Ovary (tissue), 10 donors: ENCODE results near the gene SLC2A1. TPM values are rescaled to one million over a fixed set of nuclear protein-coding genes. Genes with fewer than 3 reads are reported as not detected.

Experiments used
- DNase-seq, 5 donors: peaks; one replicate each; pipeline ENCODE4 v3.0.0-alpha.2; 2019 to 2020
- H3K27ac ChIP-seq, 2 donors: fragments of 200-600 bp; one replicate each; pipeline versions ENCODE4 v1.5.1 to v1.8.0; 2019 to 2022
- H3K27me3 ChIP-seq: fragments of 200-600 bp; one replicate; pipeline ENCODE4 v1.8.0; 2022
- H3K36me3 ChIP-seq: fragments of 200-600 bp; sonication (generic); one replicate; pipeline ENCODE4 v1.5.1; 2019
- H3K4me1 ChIP-seq: one replicate; pipeline ENCODE4 v1.8.1; 2013; ENCODE audit warnings: mild to moderate bottlenecking, moderate library complexity; ENCODE audit not compliant: insufficient read depth
- H3K4me3 ChIP-seq: fragments of 200-600 bp; sonication (generic); one replicate; pipeline ENCODE4 v1.5.1; 2017
- H3K9me3 ChIP-seq, 2 donors: fragments of 200-600 bp in 1 of 2; sonication (generic) in 1 of 2; one replicate each; pipeline versions ENCODE4 v1.5.1 to v1.8.1; 2013 to 2019; ENCODE audit warnings: mild to moderate bottlenecking in 1 of 2, moderate library complexity in 1 of 2
- CTCF ChIP-seq, 3 donors: fragments of 450-650 bp in 2 of 3; fragments of 200-600 bp in 1 of 3; IDR thresholded peaks; one replicate each; pipeline versions ENCODE4 v1.5.1 to v1.8.0; 2016 to 2022; ENCODE audit warnings: antibody characterized with exemption in 3 of 3, mild to moderate bottlenecking in 1 of 3
- EP300 ChIP-seq: sonication (generic); formaldehyde crosslinking; IDR thresholded peaks from one replicate; pipeline ENCODE4 v1.6.1; 2017; ENCODE audit warnings: antibody characterized with exemption
- POLR2A ChIP-seq: fragments of 450-650 bp; IDR thresholded peaks from one replicate; pipeline ENCODE4 v1.6.1; 2017; ENCODE audit warnings: antibody characterized with exemption, mild to moderate bottlenecking, moderate library complexity
- WGBS, 3 donors: extraction: QIAGEN DNeasy Blood & Tissue Kit in 1 of 3; methylation state at CpG; one replicate each; pipeline versions ENCODE4 v1.1.5 to v1.1.7; 2013 to 2017; 5-methylcytosine and 5-hydroxymethylcytosine counted together
- intact Hi-C, 4 donors: fragments of 100-400 bp; cut with DNase I; formaldehyde crosslinking; loops; one replicate each; pipeline versions ENCODE4 v1.11.0 to v1.15.1; 2022 to 2023
- long read RNA-seq, 3 donors: library from polyadenylated mRNA in 2 of 3; unstranded in 2 of 3; transcript quantifications; one replicate each; pipeline ENCODE4 v2.0.0 and lab custom pipeline, GENCODE V29; 2021 to 2026
- polyA plus RNA-seq, 2 donors: library from polyadenylated mRNA; stranded (reverse); fragments of 200-250 nt in 1 of 2; fragments of 350-450 nt in 1 of 2; fragmentation: Illumina TruSeq in 1 of 2; extraction: RNeasy Lipid Tissue Mini Kit (QIAGEN cat#74804) in 1 of 2; gene quantifications; one replicate each; pipeline ENCODE4 v1.2.3, GENCODE V29; 2013 to 2014
- total RNA-seq, 7 donors: library from RNA; depleted of rRNA in 2 of 7; stranded (reverse); fragments of >200 nt in 2 of 7; fragmentation: NEBNext Ultra II Directional in 3 of 7; extraction: Animal tissue kit (Norgen Biotek cat#: 25700) in 3 of 7; gene quantifications; one replicate each; pipeline versions ENCODE4 v1.1.0 to v1.2.4, GENCODE V29; 2016 to 2023
- donor health status: DM: no; HTN: no; CAD: no; lungs with moderate emphysema.
- donor health status: DM: no; HTN: no; CAD: no.
- donor health status: Bipolar disorder and iron deficiency.
- donor health status: DM: yes; HTN: yes; CAD: no.
- donor health status: DM: no; HTN: no; CAD: no.
- donor health status: DM: yes; HTN: yes; CAD: no.

Gene SLC2A1
- total RNA-seq (10 to 100 TPM; 10.3 to 65.4 (median 26.0) TPM), polyA plus RNA-seq (10 to 100 TPM; 11.4 to 11.7 TPM)
- long read RNA-seq, donor 1, transcript SLC2A1-203 (10 exons, 3,670 nt) = major isoform, 41 of 61 reads
- long read RNA-seq, donor 1, partial matches to known transcripts = 16 of 61 reads
- long read RNA-seq, donor 1, other reads (novel, unspliced or antisense) = 3 of 61 reads
- long read RNA-seq, donor 2, transcript SLC2A1-203 (10 exons, 3,670 nt) = major isoform, 7 of 7 reads
- long read RNA-seq, donor 2, partial matches to known transcripts = 0 of 7 reads
- long read RNA-seq, donor 2, other reads (novel, unspliced or antisense) = 0 of 7 reads
- long read RNA-seq, donor 3, transcript SLC2A1-203 (10 exons, 3,670 nt) = major isoform, 26 of 33 reads
- long read RNA-seq, donor 3, partial matches to known transcripts = 6 of 33 reads
- long read RNA-seq, donor 3, other reads (novel, unspliced or antisense) = 1 of 33 reads

DNA sequence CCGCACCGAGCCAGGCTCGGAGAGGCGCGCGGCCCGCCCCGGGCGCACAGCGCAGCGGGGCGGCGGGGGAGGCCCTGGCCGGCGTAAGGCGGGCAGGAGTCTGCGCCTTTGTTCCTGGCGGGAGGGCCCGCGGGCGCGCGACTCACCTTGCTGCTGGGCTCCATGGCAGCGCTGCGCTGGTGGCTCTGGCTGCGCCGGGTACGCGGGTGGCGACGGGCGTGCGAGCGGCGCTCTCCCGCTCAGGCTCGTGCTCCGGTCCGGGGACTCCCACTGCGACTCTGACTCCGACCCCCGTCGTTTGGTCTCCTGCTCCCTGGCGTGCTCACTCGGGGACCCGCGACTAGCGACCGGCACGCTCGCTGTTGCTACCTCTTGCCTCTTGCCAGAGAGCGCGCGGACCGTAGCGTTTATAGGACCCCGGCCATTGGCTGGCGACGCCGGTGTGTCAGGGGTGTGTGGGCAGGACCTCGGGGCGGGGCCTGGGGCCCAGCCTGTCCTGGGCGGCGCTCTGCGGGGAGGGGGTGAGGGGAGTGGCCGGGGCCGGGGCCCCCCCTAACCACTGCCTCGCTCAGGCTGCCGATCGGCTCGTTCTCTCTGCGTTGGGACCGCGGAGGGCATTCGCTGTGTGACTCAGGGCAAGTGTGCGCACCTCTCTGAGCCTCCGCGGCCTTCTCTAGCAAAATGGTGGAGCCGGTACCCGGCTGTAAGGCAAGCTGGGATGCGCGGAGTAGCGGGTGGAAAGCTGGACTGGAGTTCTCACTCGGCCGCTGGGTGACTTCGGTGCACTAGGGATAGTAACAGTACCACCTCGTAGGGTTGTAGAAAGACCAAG is at the start of gene SLC2A1:
SLC2A1 (minus strand) TSS at position 381 of the 832 bp plus-strand sequence; CDS start at position 164, 217 bp downstream.
- peak; percentile 77 to 90 (median 85) for DNase-seq
- peak within 1 kb of the TSS; percentile 23 to 87 for H3K27ac ChIP-seq
- H3K4me3 ChIP-seq = peak within 1 kb of the TSS; percentile 70
- TF ChIP-seq POLR2A = no peak
- TF ChIP-seq CTCF (IDR thresholded peaks at IDR 0.05) = peak in 1 of 3 donors; percentile 15
- no peak for TF ChIP-seq EP300
- no peaks in the 10 kb centered on the region for H3K36me3 ChIP-seq
- H3K4me1 ChIP-seq = peaks cover 4% of the 10 kb centered on the region
- H3K9me3 ChIP-seq = no peaks in the 10 kb centered on the region
- intact Hi-C loops = no loop called here
- H3K27me3 ChIP-seq = no peaks in the 10 kb centered on the region
- 0% methylated on average over 69 to 87 of the region's 87 CpGs for WGBS, 3 donors

GRCh38 chr1:43007377-43008114 is 48.9 kb upstream of the SLC2A1 start:
- Histone ChIP-seq H3K4me3 (no peak overlapping the region), H3K27ac (no peak overlapping the region)

DNA sequence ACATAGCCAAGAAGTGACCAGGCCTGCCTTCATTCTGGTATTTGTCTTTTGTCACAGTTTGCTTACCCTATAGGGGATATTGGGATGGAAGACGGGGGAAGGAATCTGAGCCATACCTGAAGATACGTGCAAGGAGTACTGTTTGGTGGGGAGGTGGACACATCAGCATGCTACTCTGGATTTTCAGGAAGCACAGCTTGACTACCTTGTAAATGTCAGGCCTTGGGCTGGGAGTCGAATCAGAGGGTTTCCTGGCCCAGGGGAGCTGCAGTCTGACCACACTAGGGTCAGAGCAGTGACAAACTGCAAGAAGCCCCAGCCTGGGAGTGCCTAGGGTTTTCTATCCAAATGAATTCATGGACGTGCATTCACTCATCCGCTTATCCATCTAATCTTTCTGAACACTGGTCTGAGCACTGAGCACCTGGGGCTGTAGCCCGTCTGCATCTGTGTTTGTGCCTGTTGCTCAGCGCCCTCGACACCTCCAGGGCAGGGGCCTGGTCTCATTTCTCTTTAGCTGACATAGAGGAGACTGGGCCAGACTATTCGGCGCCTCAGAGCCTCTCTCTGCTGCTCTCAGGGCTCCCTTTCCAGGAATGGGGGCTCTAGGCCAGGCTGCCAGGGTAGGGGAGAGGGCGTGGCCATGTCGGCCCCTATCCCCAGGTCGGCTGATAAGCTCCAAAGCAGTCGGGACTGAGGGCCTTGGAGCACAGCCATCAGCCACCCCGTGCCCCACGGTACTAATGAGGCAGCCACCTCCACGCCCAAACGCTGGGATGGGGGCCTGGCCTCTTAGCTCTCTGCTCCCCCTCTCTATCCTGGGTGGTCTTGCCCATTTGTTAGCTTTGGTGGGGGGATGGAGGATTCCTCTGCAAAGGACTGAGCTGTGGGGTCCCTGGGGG is 47.0 kb upstream of the SLC2A1 start:
- Histone ChIP-seq H3K27ac (no peak overlapping the region), H3K36me3 (no peaks in the 10 kb centered on the region), H3K27me3 (no peaks in the 10 kb centered on the region), H3K4me3 (no peak overlapping the region), H3K4me1 (no peaks in the 10 kb centered on the region), H3K9me3 (no peaks in the 10 kb centered on the region)
- DNase-seq = no peak
- no peak for TF ChIP-seq POLR2A
- TF ChIP-seq CTCF (IDR thresholded peaks at IDR 0.05) = no peak
- no peak for TF ChIP-seq EP300
- intact Hi-C loops = no loop called here
- WGBS, 3 donors = 66 to 69% (median 69%) methylated on average over 18 of the region's 18 CpGs

More at GRCh38 chr1:43007377-43008114, 48.9 kb upstream of the SLC2A1 start:
- Histone ChIP-seq H3K4me1 (no peaks in the 10 kb centered on the region), H3K9me3 (no peaks in the 10 kb centered on the region), H3K36me3 (no peaks in the 10 kb centered on the region), H3K27me3 (no peaks in the 10 kb centered on the region)
- intact Hi-C loops = no loop called here
- DNase-seq = no peak
- TF ChIP-seq CTCF (IDR thresholded peaks at IDR 0.05) (no peak), EP300 (no peak), POLR2A (no peak)
- 63 to 68% (median 65%) methylated on average over 42 to 49 of the region's 49 CpGs for WGBS, 3 donors
